NCI-H1417 treated with DMSO at 0.1 percent for 48 hours (cell line): ENCODE measurements around the gene WWTR1.

Source experiments
- DNase-seq: peaks from one replicate; lab custom pipeline; 2025; lab: John Stamatoyannopoulos, UW

The WWTR1 gene

DNA sequence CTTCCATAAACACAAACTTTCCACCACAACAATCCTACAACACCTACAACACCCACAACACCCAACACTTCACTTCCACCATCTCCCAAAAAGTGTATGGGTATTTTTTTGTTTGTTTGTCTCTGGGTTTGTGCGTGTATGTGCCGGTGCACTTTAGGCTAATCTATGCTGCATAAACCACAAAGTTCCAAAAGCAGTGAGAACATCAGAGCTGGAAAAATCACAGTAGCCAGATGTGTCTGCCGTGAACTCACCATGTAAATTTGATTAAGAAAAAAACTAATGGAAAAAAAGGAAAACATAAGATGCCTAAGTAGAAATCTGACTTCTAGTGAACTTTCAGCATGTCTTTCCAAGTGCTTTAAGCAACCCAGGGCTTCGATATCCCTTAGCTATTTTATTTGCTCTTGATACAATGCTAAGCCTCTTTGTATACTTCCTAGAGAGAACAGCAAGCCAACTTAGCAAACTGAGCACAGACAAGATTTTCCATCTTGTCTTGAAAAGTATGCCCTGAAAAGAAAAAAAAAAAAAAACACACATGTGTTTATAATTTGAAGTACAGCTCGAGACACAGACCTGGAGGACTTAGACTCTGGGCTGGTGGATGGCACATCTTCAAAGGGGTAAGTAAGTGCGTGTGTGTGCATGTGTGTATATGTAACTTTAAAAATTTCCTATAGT, 91.4 kb downstream of the WWTR1 start:
- no peak for DNase-seq

DNA sequence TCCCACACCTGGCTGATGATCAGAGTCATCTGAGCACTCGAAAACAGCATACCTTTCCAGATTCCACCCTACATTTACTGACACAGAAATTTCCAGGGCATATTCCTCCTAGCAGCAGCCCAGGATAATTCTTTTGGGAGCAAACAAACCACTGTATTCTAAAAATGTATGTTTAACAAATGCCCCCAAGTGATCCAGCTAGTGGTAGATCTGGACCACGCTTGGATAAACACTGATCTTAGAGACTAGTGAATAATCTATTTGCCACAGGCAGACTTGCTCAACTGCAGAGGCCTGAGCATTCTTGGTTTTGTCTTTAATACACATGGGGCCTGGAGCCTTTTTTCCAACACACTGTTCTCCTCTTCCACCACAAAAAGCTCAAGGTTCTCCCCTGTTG, 93.7 kb downstream of the WWTR1 start:
- no peak for DNase-seq

DNA sequence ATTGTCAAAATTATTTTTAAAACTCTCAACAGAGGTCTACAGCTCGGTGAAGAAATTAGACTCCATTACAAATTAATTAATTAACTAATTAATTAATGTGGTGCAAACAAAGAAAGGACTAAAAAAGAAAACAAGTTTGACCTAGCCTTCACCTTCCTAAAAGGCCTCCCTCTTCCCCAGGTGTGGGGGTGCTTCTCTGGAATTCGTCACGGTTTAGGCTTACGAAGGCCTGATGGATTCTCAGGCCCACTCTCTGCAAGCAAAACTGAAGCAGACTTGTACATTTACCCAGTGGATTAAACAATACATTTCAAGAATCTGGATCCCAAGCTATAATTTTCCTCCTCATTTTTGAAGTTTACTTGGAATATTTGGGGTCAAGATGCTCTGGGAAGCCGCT, 94.7 kb downstream of the WWTR1 start:
- no peak for DNase-seq

DNA sequence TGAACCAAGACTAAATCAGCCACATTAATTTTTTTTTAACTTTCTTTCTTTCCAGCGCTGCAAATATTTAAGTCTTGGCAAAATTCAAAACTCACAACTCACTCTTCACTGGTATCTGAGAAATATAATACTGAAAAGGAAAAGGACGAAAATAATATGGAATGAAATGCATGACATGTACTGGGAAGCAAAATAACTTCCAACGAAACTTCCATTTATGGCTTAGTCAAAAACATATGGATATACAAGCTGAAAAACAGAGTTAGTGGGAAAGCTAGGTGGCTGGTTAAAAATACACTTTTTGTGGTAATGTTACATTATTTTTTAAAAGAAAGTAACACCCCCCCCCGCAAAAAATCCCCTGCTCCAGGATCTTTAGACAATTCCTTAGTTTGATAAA, 97.2 kb downstream of the WWTR1 start:
- DNase-seq: no peak

DNA sequence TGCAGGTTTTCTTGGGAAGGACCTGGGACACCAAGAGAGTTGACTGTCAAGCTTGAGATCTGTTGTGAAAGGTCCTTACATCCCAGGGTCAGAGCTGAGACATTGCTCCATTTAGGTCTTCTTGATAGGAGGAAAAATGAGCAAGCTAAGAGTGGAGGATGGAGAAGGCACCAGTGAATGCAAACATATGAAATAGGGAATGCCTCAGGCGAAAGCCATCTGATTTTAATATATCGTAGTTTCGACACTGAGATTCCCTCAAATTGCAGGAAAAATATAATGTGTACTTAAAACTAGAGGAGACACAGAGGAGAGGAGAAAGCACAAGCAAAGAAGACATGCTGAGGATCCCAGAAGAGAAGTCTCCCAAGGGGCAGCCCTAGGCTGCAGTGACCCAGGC, 97.8 kb downstream of the WWTR1 start:
- no peak for DNase-seq

DNA sequence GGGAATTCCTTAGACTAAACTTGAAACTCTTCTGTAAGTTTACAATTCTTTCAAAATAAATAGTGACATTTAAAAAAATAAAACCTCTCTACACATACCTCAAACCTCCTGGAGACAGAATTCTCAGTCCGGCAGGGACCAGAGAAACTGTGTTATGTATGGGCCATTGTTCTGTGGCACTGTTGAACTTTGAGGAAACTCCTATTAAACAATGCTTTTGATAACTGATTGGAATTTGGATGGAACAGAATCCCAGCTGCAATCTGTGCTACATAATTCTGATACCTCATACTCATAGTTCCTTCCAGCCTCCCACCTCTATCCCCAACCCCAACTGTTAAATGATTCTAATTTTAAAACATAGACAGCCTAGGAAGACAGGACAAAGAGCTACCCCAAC, 98.3 kb downstream of the WWTR1 start:
- DNase-seq: no peak

DNA sequence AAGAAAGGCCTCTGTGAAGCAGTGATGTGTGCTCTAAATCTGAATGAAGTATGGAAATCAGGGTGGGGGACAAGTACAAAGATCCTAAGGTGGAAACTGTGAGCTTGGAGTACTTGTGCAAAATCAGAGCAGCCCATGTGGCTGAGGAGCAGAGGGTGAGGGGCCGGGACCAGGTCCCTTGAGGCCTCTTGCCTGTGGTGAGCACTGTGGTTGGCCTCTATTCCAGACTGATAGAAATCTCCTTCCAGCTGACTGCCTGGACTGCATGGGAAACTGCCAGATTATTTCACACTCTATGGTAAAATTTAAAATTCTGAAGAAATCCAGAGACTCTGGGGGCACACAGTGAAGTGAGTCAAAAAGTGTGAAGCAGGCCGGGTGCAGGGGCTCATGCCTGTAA, 101.9 kb downstream of the WWTR1 start:
- DNase-seq: no peak

DNA sequence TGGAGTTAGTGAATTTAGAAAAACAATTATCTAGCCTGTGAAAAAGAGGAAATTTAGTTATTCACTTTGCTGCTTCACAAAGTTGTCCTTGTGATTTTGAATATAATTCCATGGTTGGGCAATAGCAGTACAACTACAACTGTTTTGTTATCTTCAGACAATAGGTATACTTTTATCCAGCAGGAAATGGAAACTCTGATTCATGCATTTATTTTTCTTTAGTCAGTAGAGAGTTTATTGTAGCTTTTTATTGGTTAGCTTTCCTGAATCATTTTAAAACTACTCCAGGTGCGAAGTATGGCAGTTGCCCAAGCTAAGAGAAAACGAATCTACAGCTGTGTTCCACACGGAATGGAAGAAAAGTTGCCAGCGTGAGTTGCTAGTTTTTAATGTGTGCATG, 103.0 kb downstream of the WWTR1 start:
- no peak for DNase-seq

DNA sequence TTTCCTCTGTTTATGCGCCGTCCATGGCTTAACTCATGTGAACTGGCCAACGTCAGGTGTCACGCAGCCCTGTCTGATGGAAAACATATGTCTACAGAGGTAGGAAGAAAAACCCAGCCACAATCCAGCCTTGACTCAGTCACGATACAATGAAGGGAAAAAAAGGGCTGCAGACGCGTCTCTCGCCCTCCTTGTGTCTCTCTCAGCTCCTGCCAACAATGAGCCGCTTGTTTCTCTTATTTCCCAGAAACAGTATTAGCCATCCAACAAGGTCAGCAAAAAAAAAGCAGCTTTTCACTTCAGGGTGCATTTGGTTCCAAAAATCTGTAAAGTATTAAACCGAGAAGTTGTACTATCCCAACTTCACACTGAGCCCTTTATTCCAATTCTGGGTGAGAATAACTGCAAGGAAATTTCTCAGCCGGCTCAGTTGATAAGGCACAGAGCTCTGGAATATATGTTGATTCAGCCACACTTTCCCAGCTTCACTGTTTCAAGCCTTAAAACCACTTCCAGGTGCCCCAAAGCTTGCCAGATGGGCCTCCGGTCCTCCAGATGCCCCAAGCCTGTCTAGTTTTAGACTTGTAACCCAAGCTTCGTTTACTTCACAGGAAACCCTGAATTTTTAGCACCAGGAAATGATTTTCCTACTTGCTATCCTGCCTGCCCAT, 103.9 kb downstream of the WWTR1 start:
- no peak for DNase-seq

DNA sequence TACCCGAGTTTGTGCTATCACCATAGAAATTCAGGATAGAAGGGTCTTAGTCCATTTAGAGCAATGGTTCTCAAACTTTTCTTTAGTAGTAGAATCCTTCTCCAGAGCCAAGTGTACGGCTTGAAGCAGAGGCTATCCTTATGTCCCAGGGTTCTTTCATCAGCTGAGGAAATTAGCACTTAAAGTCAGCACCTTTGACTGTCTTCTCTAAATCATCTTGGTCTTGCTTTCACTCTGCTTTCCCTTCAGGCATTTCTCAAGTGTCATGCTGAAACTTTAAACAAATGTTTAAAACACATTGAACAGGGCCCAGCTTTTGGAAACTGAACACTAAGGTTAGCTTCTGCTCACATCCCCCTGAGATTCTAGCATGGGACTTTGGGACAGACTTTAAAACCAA, 105.1 kb downstream of the WWTR1 start:
- DNase-seq: no peak

DNA sequence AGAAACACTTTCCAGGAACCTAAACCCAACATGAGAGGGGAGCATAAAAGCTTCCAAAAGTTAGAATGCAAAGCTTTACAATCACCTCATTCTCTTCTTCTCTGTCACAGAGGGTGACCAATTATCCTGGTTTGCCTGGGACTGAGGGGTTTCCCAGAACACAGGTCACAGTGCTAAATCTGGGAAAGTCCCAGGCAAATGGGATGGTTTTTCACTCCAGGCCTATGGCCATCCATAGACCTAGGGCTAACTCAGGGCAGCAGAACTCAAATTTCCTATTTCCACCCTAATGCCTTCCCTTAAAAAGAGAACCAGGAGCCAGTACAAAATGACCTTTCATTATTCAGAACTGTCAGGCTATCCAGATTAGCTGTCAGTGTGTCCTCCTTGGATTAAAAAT, 106.3 kb downstream of the WWTR1 start:
- no peak for DNase-seq

DNA sequence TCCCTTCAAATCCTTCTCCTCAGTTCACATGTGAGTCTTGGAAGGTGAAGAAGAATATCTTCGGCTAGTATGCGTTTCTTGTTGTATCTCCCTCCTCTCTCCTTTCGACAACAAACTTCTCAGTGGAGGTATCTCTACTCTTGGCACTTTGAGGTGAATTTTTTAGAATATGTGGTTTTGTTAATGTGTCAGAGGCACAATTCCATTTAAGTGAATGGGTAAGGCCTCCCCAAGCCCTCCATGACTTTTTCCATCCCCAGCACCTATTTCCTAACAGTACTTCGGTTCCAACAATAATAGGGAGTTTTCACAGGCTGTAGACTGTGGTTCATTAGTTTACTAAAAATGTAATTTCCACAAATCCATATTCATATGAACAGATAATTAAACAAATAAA, 109.2 kb downstream of the WWTR1 start:
- DNase-seq: no peak

DNA sequence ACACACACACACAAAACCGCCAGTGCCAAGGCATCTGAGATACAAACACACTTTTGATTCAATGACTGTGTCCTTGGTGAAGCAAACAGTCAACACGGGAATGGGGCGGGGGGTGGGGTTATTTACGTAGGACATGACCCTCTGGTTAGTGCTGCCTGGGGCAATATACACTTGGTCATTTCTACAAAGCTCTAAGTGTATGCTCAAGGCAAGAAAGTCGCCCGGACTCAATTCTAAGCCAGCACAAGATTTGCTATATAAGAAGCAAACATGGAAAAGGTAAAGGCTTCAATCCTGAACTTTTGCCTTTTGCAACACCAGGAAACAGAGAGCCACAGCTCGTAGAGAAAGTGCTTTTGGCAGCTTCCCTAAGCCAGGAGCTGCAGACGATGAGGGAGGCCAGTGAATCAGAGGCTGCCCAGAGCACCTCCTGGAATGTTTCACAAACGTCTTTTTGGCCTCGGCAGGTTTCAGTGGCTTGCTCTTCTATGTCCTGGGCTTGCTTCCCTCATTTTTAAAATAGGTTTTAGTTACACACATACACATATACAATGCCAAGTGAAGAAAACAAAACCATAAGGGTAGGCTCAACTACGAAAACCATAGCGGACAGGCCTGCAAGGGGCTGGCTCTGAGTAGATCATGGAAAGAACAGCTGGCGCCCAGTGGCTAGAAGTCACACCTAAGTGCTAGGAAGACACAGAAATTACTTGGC, 109.7 kb downstream of the WWTR1 start:
- DNase-seq: no peak

DNA sequence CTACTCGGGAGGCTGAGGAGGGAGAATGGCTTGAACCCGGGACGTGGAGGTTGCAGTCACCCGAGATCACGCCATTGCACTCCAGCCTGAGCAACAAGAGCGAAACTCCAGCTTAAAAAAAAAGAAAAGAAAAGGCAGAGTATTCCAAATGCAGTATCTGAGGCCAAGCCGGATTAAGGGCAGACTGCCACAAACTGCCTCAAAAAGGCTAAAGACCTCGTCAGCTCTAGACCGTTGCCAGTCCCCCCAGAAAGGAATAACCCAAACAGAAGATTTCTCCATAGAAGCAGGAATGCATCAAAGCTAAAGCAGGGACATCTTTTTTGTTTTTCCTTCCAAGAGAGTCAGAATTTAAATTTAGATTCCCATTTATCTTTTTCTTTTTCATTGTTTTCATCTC, 110.4 kb downstream of the WWTR1 start:
- no peak for DNase-seq

DNA sequence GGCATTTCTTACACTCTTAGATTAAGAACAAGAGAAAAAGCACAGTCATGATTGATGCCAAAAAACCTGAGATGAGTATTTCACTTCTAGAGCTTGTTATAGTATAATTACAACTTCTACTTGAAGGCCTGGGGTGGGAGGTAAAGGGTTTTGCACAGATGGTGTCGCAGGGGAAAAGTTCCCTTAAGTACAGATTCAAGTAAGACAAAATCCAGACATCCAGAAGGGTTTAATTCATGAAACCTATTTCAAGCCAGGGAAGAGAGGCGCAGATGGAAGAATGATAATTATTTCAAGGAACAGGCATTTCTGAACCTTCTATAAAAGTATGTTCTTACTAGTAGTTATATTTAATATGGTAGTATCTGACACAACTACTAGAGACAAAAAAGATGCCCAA, 112.8 kb downstream of the WWTR1 start:
- DNase-seq: no peak

DNA sequence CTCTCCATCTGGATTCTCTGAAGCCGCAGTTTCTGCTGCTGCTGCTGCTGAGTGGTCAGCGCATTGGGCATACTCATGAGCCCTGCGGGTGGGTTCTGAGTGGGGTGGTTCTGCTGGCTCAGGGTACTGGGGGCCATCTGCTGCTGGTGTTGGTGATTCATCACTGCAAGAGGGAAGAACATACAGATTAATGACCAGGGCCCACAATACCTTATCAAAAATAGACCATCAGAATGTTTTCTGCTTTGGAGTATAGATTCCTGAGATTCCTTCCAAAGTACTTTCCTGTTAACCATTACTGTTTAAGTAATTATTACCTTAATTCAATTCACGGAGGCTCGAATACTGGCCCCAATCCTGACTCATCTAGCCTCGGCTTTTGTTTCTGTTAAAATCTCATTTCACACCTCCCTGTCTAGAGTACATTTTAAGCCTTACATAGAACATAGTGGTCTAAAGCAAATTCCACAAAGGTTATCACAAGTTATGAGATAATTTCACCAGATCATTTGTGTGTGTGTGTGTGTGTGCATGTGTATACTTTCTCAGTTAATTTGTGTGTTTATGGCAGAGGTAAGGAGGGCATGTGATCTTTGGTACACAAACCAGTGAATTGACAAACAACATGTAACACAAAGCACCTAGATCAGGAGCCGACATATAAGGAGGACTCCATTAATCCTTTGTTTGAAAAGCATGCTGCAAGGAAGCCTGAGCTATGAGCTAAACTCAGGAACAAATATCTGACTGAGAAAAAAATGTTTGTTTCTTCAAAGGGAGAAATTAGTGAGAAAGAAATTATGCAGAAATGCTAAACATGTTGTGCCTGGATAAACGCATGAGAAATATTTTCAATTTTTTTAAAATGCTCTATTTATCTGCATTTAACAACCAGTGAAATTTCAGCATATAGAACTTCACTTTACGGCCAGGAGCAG, 115.2 kb downstream of the WWTR1 start:
- DNase-seq: no peak

DNA sequence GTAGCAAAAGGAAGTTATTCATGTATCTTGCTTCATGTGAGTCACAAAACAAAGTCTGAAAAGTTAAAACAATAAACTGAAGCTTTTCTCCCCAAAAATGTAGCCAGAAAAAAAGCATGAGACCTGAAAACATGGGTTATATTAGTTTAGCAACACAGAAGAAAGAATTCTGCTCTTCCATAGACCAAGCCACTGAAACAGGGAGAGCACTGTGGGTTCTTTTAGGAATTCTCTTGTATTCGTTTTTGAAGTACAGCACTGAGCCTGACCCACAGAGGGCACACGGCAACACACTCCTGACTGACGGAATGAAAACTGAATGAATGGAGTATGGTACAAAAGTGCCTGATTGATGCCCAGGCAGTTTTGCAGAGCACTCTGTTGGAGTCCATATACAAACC, 116.7 kb downstream of the WWTR1 start:
- DNase-seq: no peak

DNA sequence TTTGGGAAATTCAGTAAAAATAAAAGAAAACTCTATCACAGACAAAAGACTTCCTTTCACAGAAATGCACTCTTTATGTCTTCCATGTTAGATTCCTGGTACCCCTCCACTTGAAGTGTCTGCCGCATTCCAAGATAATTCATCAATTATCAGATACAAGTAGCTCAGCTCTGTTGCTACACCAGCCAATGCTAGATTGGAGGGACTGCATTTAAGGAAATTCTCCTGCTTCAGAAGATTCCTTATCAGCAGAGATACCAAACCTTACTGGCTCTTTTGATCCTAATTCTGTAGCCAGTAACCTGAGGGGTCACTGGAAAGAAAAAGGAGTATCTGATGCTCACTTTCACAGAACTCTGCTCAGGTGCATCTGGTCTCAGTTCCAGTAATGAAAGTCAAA, 119.5 kb downstream of the WWTR1 start:
- DNase-seq: no peak

DNA sequence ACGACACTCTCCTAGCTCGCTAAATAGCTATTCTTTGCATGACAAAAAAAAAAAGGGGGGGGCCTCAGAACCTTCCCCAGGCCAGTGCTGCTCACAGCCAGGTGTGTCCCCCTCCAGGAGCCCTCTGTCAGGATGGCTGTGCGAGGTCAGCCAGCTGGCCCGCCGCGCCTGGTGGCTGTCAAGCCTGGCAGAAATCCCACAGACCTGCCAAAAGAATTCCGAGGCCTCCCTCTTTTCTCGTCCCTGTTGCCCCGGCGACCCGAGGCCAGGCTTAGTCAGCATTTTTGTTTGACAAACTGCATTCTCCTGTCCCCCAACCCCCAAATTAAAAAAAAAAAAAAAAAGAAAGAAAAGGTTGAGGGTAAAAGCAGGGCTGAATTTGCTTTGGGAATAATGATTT, 121.4 kb downstream of the WWTR1 start:
- DNase-seq: no peak

DNA sequence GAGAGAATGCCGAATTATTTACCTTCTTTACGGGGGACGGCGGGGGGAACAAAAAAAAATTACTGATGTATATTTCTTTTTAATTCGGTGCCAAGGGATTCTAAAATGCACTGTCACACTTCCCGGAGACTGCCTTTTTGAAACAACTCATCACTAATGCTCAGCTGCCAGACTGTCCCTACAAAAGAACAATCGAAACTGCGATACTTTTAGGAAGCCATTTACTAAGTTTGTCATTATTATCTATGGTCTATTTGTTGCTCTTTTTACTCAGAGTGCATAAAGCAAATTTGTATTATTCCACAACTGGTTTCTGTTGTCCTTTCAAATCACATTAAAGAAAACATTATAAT, 122.5 kb downstream of the WWTR1 start:
- DNase-seq: no peak

DNA sequence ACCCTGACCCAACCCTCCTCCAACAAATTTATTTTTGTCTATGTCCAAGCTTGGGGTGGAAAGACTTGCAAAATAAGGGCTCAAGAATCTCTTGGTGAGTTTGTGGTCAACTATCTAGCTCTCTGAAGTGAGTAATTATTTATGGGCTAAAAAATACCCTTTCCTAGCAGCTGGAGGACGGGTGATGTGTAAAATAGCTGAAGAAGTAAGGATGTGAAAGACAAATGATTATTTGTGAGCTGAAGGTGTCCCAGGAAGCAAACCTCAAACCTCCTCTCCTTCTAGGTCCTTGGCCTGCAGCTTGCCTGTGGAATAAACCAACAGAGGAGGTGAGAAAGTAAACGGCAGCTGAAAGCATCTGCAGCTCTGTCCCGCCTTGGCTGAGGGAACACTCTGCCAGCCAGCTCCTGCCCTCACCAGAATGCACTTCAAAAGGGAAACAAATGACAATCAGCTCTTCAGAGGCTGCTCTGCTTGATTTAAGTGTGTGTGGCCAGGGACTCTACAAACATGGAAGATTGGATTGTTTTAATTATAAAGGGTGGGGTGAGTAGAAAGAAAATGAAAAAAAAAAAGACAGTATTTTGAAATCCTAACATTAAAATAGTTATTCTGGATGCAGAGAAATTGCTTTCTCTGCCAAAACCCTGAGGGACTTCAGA, 123.0 kb downstream of the WWTR1 start:
- DNase-seq: no peak

DNA sequence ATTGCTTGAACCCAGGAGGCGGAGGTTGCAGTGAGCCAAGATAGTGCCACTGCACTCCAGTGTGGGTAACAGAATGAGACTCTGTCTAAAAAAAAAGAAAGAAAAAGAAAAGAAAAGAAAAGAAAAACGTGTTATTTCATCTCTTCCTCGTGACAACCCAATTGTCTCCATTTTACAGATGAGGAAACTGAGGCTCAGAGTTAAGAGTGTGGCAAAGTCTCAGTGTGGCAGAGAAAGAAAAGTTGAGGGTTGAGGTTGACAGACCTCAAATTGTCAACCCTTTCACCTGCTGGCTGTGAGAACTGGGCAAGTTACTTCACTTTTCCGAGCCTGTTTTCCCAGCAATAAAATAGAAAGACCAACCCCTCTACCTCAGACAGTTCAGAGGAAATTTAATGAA, 123.7 kb downstream of the WWTR1 start:
- DNase-seq: no peak
